ENCODE data around the gene IL1RL2. TPM values are rescaled to one million over a fixed set of nuclear protein-coding genes. Genes with fewer than 3 reads are reported as not detected.

IL1RL2 gene
- total and polyA plus RNA-seq, 4 donors = 0.98 to 2.0 (median 1.3) TPM

- TF ChIP-seq ZBTB33 (IDR thresholded peaks at IDR 0.05) (no peak), TAF1 (conservative IDR thresholded peaks at IDR 0.05) (no peak), YY1 (IDR thresholded peaks at IDR 0.05) (no peak), RXRA (IDR thresholded peaks at IDR 0.05) (no peak), HNF4G (IDR thresholded peaks at IDR 0.05) (no peak), MAX (IDR thresholded peaks at IDR 0.05) (no peak), CTCF (IDR thresholded peaks at IDR 0.05; ENCODE audit: low read depth, low read length, missing input control) (no peak), GABPA (IDR thresholded peaks at IDR 0.05 in 1 of 2, conservative IDR thresholded peaks at IDR 0.05 in 1 of 2) (no peak), EGR1 (IDR thresholded peaks at IDR 0.05; ENCODE audit: low read depth in 2 of 2) (no peak), ATF3 (IDR thresholded peaks at IDR 0.05) (no peak), SP1 (IDR thresholded peaks at IDR 0.05) (no peak), FOXA2 (IDR thresholded peaks at IDR 0.05) (no peak), FOXA1 (IDR thresholded peaks at IDR 0.05) (no peak)
Observed at GRCh38 chr2:102284611-102285010, 97.8 kb downstream of the IL1RL2 start.

GRCh38 chr2:102285368-102285767 lies 98.5 kb downstream of the IL1RL2 start:
- Histone ChIP-seq H3K27ac (ENCODE audit: low read depth in 1 of 2, low read length in 2 of 2) (no peak overlapping the region), H3K36me3 (ENCODE audit: control insufficient read depth in 4 of 4, insufficient read depth in 3 of 4, low read depth in 1 of 4, low read length in 3 of 4) (no peaks in the 10 kb centered on the region), H3K9me3 (ENCODE audit: control insufficient read depth in 4 of 4, low read length in 3 of 4) (no peaks in the 10 kb centered on the region), H3K9ac (ENCODE audit: low read depth in 1 of 2, low read length in 2 of 2) (no peak overlapping the region), H3K27me3 (ENCODE audit: control insufficient read depth in 4 of 4, insufficient read depth in 4 of 4, low read length in 3 of 4) (no peaks in the 10 kb centered on the region), H3K4me1 (ENCODE audit: control insufficient read depth in 4 of 4, insufficient read depth in 4 of 4, low read length in 3 of 4) (no peaks in the 10 kb centered on the region), H3K4me3 (ENCODE audit: low read depth in 1 of 3, low read length in 3 of 3) (no peak overlapping the region)
- no peak for DNase-seq (ENCODE audit: low spot score)
- WGBS = 91% methylated on average over 2 of the region's 2 CpGs
- no peak for TF ChIP-seq HNF4G (IDR thresholded peaks at IDR 0.05)
- TF ChIP-seq SP1 (IDR thresholded peaks at IDR 0.05) = no peak
- TF ChIP-seq EGR1 (IDR thresholded peaks at IDR 0.05; ENCODE audit: low read depth in 2 of 2) = no peak
- TF ChIP-seq YY1 (IDR thresholded peaks at IDR 0.05) = no peak
- no peak for TF ChIP-seq ZBTB33 (IDR thresholded peaks at IDR 0.05)
- TF ChIP-seq CTCF (IDR thresholded peaks at IDR 0.05; ENCODE audit: low read depth, low read length, missing input control) = no peak
- TF ChIP-seq TAF1 (conservative IDR thresholded peaks at IDR 0.05) = no peak
- TF ChIP-seq GABPA (IDR thresholded peaks at IDR 0.05 in 1 of 2, conservative IDR thresholded peaks at IDR 0.05 in 1 of 2) = no peak
- no peak for TF ChIP-seq HNF4A (conservative IDR thresholded peaks at IDR 0.05)

More at GRCh38 chr2:102284611-102285010, 97.8 kb downstream of the IL1RL2 start:
- WGBS = 94% methylated on average over 3 of the region's 3 CpGs
- H3K27me3 ChIP-seq (ENCODE audit: control insufficient read depth in 4 of 4, insufficient read depth in 4 of 4, low read length in 3 of 4) = no peaks in the 10 kb centered on the region
- H3K27ac ChIP-seq (ENCODE audit: low read depth in 1 of 2, low read length in 2 of 2) = no peak overlapping the region
- no peaks in the 10 kb centered on the region for H3K36me3 ChIP-seq (ENCODE audit: control insufficient read depth in 4 of 4, insufficient read depth in 3 of 4, low read depth in 1 of 4, low read length in 3 of 4)
- no peaks in the 10 kb centered on the region for H3K9me3 ChIP-seq (ENCODE audit: control insufficient read depth in 4 of 4, low read length in 3 of 4)
- no peak overlapping the region for H3K4me3 ChIP-seq (ENCODE audit: low read depth in 1 of 3, low read length in 3 of 3)
- DNase-seq (ENCODE audit: low spot score) = no peak
- no peaks in the 10 kb centered on the region for H3K4me1 ChIP-seq (ENCODE audit: control insufficient read depth in 4 of 4, insufficient read depth in 4 of 4, low read length in 3 of 4)
- no peak overlapping the region for H3K9ac ChIP-seq (ENCODE audit: low read depth in 1 of 2, low read length in 2 of 2)
